Esophagus squamous epithelium (tissue), 4 donors: ENCODE data around the gene UHRF2.

ENCODE experiments used
- CTCF ChIP-seq, 6 experiments: fragments of 450-650 bp in 4 of 6; fragments of 200-600 bp in 2 of 6; sonication (generic) in 2 of 6; IDR thresholded peaks; one replicate each; pipeline ENCODE4 v1.5.1; 2016 to 2019; ENCODE audit warnings: antibody characterized with exemption in 6 of 6, mild to moderate bottlenecking in 4 of 6, moderate library complexity in 4 of 6
- POLR2A ChIP-seq, 4 donors: fragments of 450-650 bp; IDR thresholded peaks; one replicate each; pipeline ENCODE4 v1.6.1; 2017; ENCODE audit warnings: antibody characterized with exemption in 4 of 4, mild to moderate bottlenecking in 4 of 4, moderate library complexity in 3 of 4

DNA sequence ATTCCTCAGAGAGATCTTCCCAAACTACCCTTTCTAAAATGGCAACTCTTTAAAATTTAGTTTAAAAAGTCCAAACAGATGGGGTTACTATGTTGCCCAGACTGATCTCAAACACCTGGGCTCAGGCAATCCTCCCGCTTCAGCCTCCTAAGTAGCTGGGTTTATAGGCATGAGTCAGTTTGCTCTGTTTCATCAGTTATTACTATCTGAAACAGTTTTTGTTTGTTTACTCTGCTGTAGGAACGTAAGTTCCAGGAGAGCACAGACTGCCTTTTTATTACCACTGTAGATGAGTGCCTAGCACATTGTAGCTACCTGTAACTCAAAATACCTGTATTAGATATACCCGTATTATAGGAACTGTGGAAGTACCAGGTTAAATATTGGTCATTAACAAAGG, 89.4 kb downstream of the UHRF2 start:
- no peak for TF ChIP-seq CTCF (IDR thresholded peaks at IDR 0.05)
- no peak for TF ChIP-seq POLR2A (IDR thresholded peaks at IDR 0.05)
